Mucosa of rectum (tissue), 2 donors: ENCODE measurements around the gene GDPD1.
"Not testable (repeated sequence)": the region's sequence is repeated elsewhere in the genome, so short reads cannot be mapped to it uniquely, and the experiment has no call there.

Source experiments
- H3K27ac ChIP-seq, 2 donors: one replicate each; pipeline ENCODE4 v1.7.0; 2013; ENCODE audit warnings: inconsistent platforms in 2 of 2, low read depth in 2 of 2, low read length in 2 of 2
- H3K27me3 ChIP-seq, 2 donors: one replicate each; pipeline ENCODE4 v1.7.0; 2013; ENCODE audit warnings: low read length in 2 of 2; ENCODE audit not compliant: control insufficient read depth in 2 of 2, insufficient read depth in 2 of 2
- H3K36me3 ChIP-seq, 2 donors: one replicate each; pipeline ENCODE4 v1.7.0; 2013; ENCODE audit warnings: low read length in 2 of 2; ENCODE audit not compliant: control insufficient read depth in 2 of 2, insufficient read depth in 2 of 2
- H3K4me1 ChIP-seq, 2 donors: one replicate each; pipeline ENCODE4 v1.7.0; 2013; ENCODE audit warnings: low read length in 2 of 2, mild to moderate bottlenecking in 1 of 2; ENCODE audit not compliant: control insufficient read depth in 2 of 2, insufficient read depth in 2 of 2
- H3K4me3 ChIP-seq, 2 donors: one replicate each; pipeline ENCODE4 v1.7.0; 2013; ENCODE audit warnings: low read length in 2 of 2
- H3K9ac ChIP-seq, 2 donors: one replicate each; pipeline ENCODE4 v1.7.0; 2013; ENCODE audit warnings: low read length in 2 of 2, low read depth in 1 of 2, mild to moderate bottlenecking in 1 of 2
- H3K9me3 ChIP-seq, 2 donors: one replicate each; pipeline ENCODE4 v1.7.0; 2013; ENCODE audit warnings: low read length in 2 of 2; ENCODE audit not compliant: control insufficient read depth in 2 of 2
- donor health status: healthy.
- donor health status: Normal muscosa, but diverticular disease.

Gene GDPD1

DNA sequence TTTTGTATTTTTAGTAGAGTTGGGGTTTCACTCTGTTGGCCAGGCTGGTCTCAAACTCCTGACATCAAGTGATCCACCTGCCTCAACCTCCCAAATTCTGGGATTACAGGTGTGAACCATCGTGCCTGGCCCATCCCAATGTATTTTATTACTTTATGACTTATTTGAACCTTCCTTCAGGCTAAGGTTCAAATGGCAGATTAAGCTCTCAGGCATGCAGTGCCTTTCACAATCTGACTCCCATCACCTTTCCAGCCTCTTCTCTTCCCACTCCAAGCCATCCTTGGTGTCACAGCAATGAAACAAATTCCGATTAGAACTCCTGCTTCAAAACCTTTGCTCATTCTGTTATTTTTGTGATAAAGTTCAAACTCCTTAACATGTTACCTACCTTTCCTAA lies 84.5 kb downstream of the GDPD1 start:
- H3K4me3 ChIP-seq: no peak overlapping the region
- no peaks in the 10 kb centered on the region for H3K9me3 ChIP-seq
- no peak overlapping the region for H3K9ac ChIP-seq
- H3K27ac ChIP-seq: no peak overlapping the region
- peaks cover under 1 to 7% of the 10 kb centered on the region in 2 donors for H3K4me1 ChIP-seq
- H3K36me3 ChIP-seq: no peaks in the 10 kb centered on the region
- no peaks in the 10 kb centered on the region for H3K27me3 ChIP-seq

DNA sequence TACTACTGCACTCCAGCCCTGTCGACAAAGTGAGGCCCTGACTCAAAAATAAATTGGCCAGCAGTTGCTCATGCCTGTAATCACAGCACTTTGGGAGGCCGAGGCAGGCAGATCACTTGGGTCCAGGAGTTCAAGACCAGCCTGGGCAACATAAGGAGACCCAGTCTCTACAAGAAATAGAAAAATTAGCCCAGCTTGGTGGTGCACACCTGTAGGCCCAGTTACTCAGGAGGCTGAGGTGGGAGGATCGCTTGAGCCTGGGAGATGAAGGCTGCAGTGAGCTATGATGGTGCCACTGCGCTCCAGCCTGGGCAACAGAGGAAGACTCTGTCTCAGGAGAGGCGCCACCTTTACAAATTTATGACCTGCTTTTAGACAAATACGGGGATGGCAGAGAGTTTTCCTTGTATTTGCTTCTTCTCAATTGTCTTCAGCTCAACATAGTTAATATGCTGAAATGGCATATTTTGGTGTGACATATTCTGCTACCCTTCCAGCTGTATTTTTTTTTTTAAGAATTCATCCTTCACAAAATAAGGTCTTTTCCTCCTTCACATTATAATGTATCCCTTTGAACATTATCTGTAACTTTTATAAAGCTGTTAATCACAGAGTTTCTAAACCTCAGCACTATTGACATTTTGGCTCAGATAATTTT lies 90.1 kb downstream of the GDPD1 start:
- Histone ChIP-seq H3K9me3 (no peaks in the 10 kb centered on the region), H3K4me3 (no peak overlapping the region), H3K4me1 (peaks cover 4 to 5% of the 10 kb centered on the region in 2 donors), H3K36me3 (no peaks in the 10 kb centered on the region), H3K27me3 (no peaks in the 10 kb centered on the region), H3K9ac (no peak overlapping the region), H3K27ac (no peak overlapping the region)

- Histone ChIP-seq H3K9me3 (no peaks in the 10 kb centered on the region), H3K4me3 (no peak overlapping the region), H3K4me1 (peaks cover 4 to 5% of the 10 kb centered on the region in 2 donors), H3K9ac (no peak overlapping the region), H3K27me3 (no peaks in the 10 kb centered on the region), H3K27ac (no peak overlapping the region), H3K36me3 (no peaks in the 10 kb centered on the region)
These were observed 90.7 kb downstream of the GDPD1 start for GRCh38 chr17:59311051-59311468.

DNA sequence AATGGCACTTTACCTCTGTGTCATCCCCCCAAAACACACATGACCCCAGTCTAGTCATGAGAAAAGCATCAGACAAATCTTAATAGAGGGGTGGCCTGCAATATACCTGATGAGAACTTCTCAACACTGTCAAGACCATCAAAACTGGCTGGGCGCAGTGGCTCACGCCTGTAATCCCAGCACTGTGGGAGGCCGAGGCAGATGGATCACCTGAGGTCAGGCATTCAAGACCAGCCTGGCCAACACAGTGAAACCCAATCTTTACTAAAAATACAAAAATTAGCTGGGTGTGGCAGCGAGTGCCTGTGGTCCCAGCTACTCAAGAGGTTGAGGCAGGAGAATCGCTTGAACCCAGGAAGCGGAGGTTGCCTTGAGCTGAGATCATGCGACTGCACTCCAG lies 91.2 kb downstream of the GDPD1 start:
- H3K9ac ChIP-seq, H3K36me3 ChIP-seq, H3K9me3 ChIP-seq, H3K4me1 ChIP-seq, H3K27me3 ChIP-seq, H3K27ac ChIP-seq, H3K4me3 ChIP-seq: not testable (repeated sequence)

GRCh38 chr17:59315866-59316265 lies 95.6 kb downstream of the GDPD1 start:
- Histone ChIP-seq H3K4me1 (peaks cover 3 to 4% of the 10 kb centered on the region in 2 donors), H3K4me3 (no peak overlapping the region), H3K9ac (no peak overlapping the region), H3K27ac (no peak overlapping the region), H3K36me3 (no peaks in the 10 kb centered on the region), H3K9me3 (no peaks in the 10 kb centered on the region), H3K27me3 (no peaks in the 10 kb centered on the region)
